ENCODE results near the gene PHF21A. TPM values are rescaled to one million over a fixed set of nuclear protein-coding genes. Genes with fewer than 3 reads are reported as not detected.

Gene PHF21A
- polyA plus RNA-seq, 3 donors: 6.2 to 95.2 (median 14.0) TPM

GRCh38 chr11:45917623-45918330 is 203.5 kb downstream of the PHF21A start, which contains the start of gene PEX16:
Gene PEX16, minus strand, starts transcription at chr11:45917877. Its CDS starts 66 bp downstream, at chr11:45917811.
- H2AFZ ChIP-seq (ENCODE audit: insufficient read depth, low read depth, low read length, poor library complexity, severe bottlenecking): peak within 1 kb of the TSS; percentile 96
- peaks cover 6 to 15% of the 10 kb centered on the region in 2 donors for H3K27me3 ChIP-seq (ENCODE audit: control insufficient read depth in 2 of 2, insufficient read depth in 2 of 2, low read length in 2 of 2)
- Mint-ChIP-seq H3K27me3 (ENCODE audit: low read depth in 3 of 3) (peaks cover 7 to 17% (median 14%) of the 10 kb centered on the region in 3 donors), H3K36me3 (peaks cover 35 to 36% of the 10 kb centered on the region in 2 donors), H3K27ac (peak within 1 kb of the TSS; percentile 96 to 99 (median 98)), H3K4me1 (peaks cover 29% of the 10 kb centered on the region), H3K9me3 (peaks cover 0 to 6% (median 0%) of the 10 kb centered on the region in 7 donors), H3K4me3 (peak within 1 kb of the TSS; percentile 97 to 98)
- peak; percentile 99 for DNase-seq
- H3K36me3 ChIP-seq (replicated peaks in 1 of 2; ENCODE audit: control insufficient read depth in 1 of 2, insufficient read depth in 2 of 2, low read length in 2 of 2): peaks cover 34 to 37% of the 10 kb centered on the region in 2 donors
- H3K9me3 ChIP-seq (replicated peaks in 1 of 2; ENCODE audit: control insufficient read depth in 1 of 2, insufficient read depth in 1 of 2, low read length in 2 of 2): no peaks in the 10 kb centered on the region
- H3K4me2 ChIP-seq (replicated peaks; ENCODE audit: extremely low read depth, low read length, poor library complexity, severe bottlenecking): peak within 1 kb of the TSS; percentile 92
- WGBS (ENCODE audit: insufficient coverage): 0% methylated on average over 44 of the region's 45 CpGs
- no peak for TF ChIP-seq CTCF (IDR thresholded peaks at IDR 0.05)
- peak within 1 kb of the TSS; percentile 71 to 91 (median 82) for H3K4me3 ChIP-seq (replicated peaks in 1 of 3; ENCODE audit: low read depth in 2 of 3, low read length in 3 of 3)
- intact Hi-C loops (cut with micrococcal nuclease): loop anchor here (5.0 to 10.0 kb wide), 2 partner anchors 70 to 697 kb away; partner anchors contain the start of genes CRY2 (in 2 of the 2), ATG13 (in 1 of the 2) and HARBI1 (in 1 of the 2)
- peak within 1 kb of the TSS; percentile 93 to 96 for H3K27ac ChIP-seq (ENCODE audit: low read depth in 1 of 2, low read length in 2 of 2)
- H3K4me1 ChIP-seq (ENCODE audit: control insufficient read depth in 1 of 2, insufficient read depth in 2 of 2, low read length in 2 of 2): peaks cover 16 to 28% of the 10 kb centered on the region in 2 donors
- peaks cover 29% of the 10 kb centered on the region for H3K79me2 ChIP-seq (ENCODE audit: insufficient read depth, low read length)
- H4K20me1 ChIP-seq (ENCODE audit: insufficient read depth, low read length): peaks cover 23% of the 10 kb centered on the region
- H3K9ac ChIP-seq (ENCODE audit: insufficient read depth, low read length, poor library complexity, severe bottlenecking): peak within 1 kb of the TSS; percentile 90

- Histone ChIP-seq H3K4me1 (ENCODE audit: control insufficient read depth in 1 of 2, insufficient read depth in 2 of 2, low read length in 2 of 2) (peaks cover 15 to 23% of the 10 kb centered on the region in 2 donors), H3K9ac (ENCODE audit: insufficient read depth, low read length, poor library complexity, severe bottlenecking) (peak overlapping the region; percentile 90), H3K9me3 (replicated peaks in 1 of 2; ENCODE audit: control insufficient read depth in 1 of 2, insufficient read depth in 1 of 2, low read length in 2 of 2) (no peaks in the 10 kb centered on the region), H3K79me2 (ENCODE audit: insufficient read depth, low read length) (peaks cover 29% of the 10 kb centered on the region), H3K27me3 (ENCODE audit: control insufficient read depth in 2 of 2, insufficient read depth in 2 of 2, low read length in 2 of 2) (peaks cover 4 to 13% of the 10 kb centered on the region in 2 donors), H4K20me1 (ENCODE audit: insufficient read depth, low read length) (peaks cover 23% of the 10 kb centered on the region), H3K27ac (ENCODE audit: low read depth in 1 of 2, low read length in 2 of 2) (peak overlapping the region; percentile 93 to 96), H3K4me3 (replicated peaks in 1 of 3; ENCODE audit: low read depth in 2 of 3, low read length in 3 of 3) (peak overlapping the region; percentile 71 to 91 (median 82)), H2AFZ (ENCODE audit: insufficient read depth, low read depth, low read length, poor library complexity, severe bottlenecking) (peak overlapping the region; percentile 96), H3K4me2 (replicated peaks; ENCODE audit: extremely low read depth, low read length, poor library complexity, severe bottlenecking) (peak overlapping the region; percentile 92), H3K36me3 (replicated peaks in 1 of 2; ENCODE audit: control insufficient read depth in 1 of 2, insufficient read depth in 2 of 2, low read length in 2 of 2) (peaks cover 37 to 42% of the 10 kb centered on the region in 2 donors)
- no peak for DNase-seq
- Mint-ChIP-seq H3K4me1 (peaks cover 29% of the 10 kb centered on the region), H3K27ac (peak overlapping the region; percentile 96 to 99 (median 98)), H3K27me3 (ENCODE audit: low read depth in 3 of 3) (peaks cover 7 to 16% (median 14%) of the 10 kb centered on the region in 3 donors), H3K36me3 (peaks cover 36 to 40% of the 10 kb centered on the region in 2 donors), H3K4me3 (peak overlapping the region; percentile 97 to 98), H3K9me3 (peaks cover 0 to 6% (median 0%) of the 10 kb centered on the region in 7 donors)
- TF ChIP-seq CTCF (IDR thresholded peaks at IDR 0.05): no peak
- intact Hi-C loops (cut with micrococcal nuclease): loop anchor here (5.0 to 10.0 kb wide), 2 partner anchors 70 to 698 kb away; partner anchors contain the start of genes CRY2 (in 2 of the 2), ATG13 (in 1 of the 2) and HARBI1 (in 1 of the 2)
- WGBS (ENCODE audit: insufficient coverage): 8% methylated on average over 7 of the region's 16 CpGs
Observed at GRCh38 chr11:45917286-45917622, 204.0 kb downstream of the PHF21A start.

Data from CD14-positive monocyte (primary cell).